ENCODE data around the gene PPARA.

The PPARA gene

DNA sequence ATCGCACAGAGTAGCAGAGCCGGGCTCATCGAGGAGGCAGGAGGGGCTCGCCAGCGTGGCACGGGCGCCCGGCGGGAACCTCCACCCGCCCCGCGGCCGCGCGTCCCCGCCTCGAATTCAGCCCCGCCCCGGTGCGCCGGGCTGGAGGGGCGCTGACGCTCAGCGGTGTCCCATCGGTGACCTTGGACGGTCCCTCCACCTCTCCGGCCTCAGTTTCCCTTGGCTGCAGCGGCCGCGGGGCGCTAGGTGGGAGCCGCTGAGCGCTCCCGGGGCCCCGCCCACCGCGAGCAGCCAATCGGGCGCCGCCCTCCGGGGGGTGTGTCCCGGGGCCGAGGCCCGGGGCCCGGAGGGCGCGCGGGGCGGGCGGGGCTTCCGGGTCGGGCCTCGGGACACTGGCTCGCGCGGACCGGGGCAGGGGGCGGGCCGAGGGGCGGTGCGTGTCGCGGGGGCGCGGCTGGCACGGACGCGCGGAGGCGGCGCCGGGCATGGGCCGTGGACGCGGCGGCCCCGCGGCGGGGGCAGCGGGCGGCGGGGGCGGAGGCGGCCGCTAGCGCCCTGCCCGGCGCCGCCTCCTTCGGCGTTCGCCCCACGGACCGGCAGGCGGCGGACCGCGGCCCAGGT lies at the start of gene PPARA:
TSS of gene PPARA (plus strand) at position 493 of the 621 bp plus-strand sequence. CDS start 47,858 bp downstream, outside the sequence.
- H3K4me3 ChIP-seq (ENCODE audit: low read depth, low read length), result peak within 1 kb of the TSS; percentile 79
- TF ChIP-seq, protein P1, sequence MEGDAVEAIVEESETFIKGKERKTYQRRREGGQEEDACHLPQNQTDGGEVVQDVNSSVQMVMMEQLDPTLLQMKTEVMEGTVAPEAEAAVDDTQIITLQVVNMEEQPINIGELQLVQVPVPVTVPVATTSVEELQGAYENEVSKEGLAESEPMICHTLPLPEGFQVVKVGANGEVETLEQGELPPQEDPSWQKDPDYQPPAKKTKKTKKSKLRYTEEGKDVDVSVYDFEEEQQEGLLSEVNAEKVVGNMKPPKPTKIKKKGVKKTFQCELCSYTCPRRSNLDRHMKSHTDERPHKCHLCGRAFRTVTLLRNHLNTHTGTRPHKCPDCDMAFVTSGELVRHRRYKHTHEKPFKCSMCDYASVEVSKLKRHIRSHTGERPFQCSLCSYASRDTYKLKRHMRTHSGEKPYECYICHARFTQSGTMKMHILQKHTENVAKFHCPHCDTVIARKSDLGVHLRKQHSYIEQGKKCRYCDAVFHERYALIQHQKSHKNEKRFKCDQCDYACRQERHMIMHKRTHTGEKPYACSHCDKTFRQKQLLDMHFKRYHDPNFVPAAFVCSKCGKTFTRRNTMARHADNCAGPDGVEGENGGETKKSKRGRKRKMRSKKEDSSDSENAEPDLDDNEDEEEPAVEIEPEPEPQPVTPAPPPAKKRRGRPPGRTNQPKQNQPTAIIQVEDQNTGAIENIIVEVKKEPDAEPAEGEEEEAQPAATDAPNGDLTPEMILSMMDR (IDR thresholded peaks at IDR 0.05; ENCODE audit: low read depth, low read length), result no peak
- peak; percentile 39 for DNase-seq (ENCODE audit: low read depth, low spot score)
- in situ Hi-C loops (cut with HindIII; ENCODE audit: low sequenced_read_pairs), result no loop called here

DNA sequence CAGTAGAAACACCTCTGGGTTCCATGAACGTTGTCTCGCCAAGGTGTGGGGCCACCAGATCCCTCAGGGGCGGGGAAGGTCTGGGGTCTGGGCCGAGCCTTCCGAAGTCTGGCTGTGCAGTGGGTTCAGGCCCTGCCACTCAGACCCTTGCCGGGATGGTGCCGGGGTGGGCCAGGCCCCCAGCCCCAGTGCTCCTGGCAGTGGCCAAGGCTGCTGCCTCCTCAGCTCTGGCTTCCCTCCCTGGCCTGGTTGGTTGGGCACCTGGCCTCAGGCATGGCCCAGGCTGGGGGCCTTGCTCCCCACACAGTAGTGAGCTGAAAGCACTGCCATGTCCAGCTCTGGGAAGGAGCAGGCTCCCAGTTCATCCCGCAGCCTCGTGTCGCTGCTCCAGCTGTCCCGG lies 48.2 kb upstream of the PPARA start:
- no peak for DNase-seq (ENCODE audit: low read depth, low spot score)
- no peak overlapping the region for H3K4me3 ChIP-seq (ENCODE audit: low read depth, low read length)
- TF ChIP-seq, protein P1 (IDR thresholded peaks at IDR 0.05; ENCODE audit: low read depth, low read length), result no peak
- in situ Hi-C loops (cut with HindIII; ENCODE audit: low sequenced_read_pairs), result no loop called here

DNA sequence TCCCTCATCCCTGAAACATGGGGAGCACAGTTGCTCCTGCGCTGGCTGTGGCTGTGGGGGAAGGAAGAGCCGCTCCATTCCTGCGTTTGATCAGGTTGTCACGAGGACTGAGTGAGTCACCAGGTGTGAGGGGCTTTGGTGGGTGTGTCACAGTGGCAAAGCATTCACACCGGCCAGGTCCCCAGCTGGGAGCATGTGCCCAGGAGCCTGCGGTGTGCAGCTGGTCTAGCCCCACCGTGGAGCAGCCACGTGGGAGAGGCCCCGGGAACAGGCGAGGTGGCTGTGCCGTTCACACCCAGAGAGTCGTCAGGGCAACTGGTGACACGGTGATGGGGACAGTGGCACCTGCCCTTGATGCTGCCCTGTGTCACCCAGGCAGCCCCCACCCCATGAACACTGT lies 47.6 kb upstream of the PPARA start:
- in situ Hi-C loops (cut with HindIII; ENCODE audit: low sequenced_read_pairs), result no loop called here
- DNase-seq (ENCODE audit: low read depth, low spot score), result no peak
- H3K4me3 ChIP-seq (ENCODE audit: low read depth, low read length), result no peak overlapping the region
- TF ChIP-seq, protein P1 (IDR thresholded peaks at IDR 0.05; ENCODE audit: low read depth, low read length), result no peak

DNA sequence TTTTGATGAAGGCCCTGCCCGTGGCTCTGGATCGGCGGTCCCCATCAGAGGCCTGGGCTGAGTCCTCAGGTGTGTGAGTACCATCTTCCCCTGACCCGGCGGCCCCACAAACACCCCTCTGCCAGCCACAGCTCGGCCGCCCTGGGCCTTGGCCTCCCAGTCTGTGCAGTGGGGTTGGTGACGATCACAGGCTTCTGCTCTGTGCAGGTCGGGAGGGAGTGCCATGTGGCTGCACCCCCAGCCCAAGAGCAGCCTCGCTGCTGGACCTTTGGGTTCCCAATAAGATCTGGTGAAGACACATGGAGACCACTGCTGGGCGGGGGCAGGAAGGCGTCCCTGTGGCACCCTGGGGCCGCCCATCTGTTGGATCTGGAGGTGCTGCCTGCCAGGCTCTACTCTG lies 47.1 kb upstream of the PPARA start:
- DNase-seq (ENCODE audit: low read depth, low spot score), result no peak
- in situ Hi-C loops (cut with HindIII; ENCODE audit: low sequenced_read_pairs), result no loop called here
- H3K4me3 ChIP-seq (ENCODE audit: low read depth, low read length), result no peak overlapping the region
- TF ChIP-seq, protein P1 (IDR thresholded peaks at IDR 0.05; ENCODE audit: low read depth, low read length), result no peak

DNA sequence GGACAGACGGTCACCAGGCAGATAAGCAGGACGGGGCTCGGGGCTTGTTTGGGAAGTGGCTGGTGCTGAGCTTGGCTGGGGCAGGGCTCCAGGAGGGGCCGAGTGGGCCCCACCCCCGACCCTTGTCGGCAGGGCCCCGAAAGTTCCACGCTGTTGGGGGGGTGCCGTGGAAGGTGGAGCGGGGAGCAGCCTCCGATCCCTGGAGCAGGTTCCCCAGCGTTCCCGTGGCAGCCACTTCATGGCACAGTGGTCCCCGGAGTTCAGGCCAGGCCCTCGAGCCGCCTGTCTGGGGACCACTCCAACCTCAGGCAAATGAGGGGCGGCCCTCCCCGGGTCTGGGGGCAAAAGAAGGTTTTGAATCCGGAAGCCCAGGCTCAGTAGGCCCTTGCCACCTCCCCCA lies 46.7 kb upstream of the PPARA start:
- TF ChIP-seq, protein P1 (IDR thresholded peaks at IDR 0.05; ENCODE audit: low read depth, low read length), result no peak
- no peak for DNase-seq (ENCODE audit: low read depth, low spot score)
- in situ Hi-C loops (cut with HindIII; ENCODE audit: low sequenced_read_pairs), result no loop called here
- no peak overlapping the region for H3K4me3 ChIP-seq (ENCODE audit: low read depth, low read length)

DNA sequence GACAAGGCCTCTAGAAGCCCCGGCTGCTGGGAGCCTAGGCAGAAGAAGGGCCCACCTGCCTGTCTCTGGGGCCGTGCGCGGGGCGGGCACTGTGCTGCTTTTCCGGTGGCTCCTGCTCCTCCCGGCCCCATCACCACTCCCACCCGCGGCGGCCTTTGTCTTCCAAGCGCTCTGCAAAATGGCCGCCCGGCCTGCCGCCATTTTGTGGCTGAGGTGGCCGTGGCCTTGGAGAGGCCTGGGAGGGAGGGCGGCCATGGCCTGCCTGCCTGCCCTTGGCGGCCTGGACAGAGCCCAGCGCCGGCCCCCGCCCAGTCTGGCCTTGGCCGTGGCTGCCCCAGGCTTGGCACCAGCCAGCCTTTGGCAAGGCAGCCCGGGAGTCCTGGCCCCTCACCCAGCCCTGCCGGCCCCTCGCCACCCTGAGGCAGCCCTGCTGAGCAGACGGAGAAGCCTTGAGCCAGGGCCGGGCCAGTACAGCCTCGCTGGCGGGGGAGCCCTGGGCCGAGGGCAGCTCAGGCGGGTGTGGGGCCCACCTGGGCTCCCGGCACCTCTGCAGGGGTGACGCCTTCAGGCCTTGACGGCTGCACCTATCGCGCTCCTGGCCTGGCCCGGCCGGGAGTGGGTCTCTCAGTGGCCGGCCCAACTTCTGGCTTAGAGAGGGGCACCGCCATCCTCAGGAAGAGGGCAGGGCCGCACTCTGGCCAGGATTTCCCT lies 46.0 kb upstream of the PPARA start:
- no peak overlapping the region for H3K4me3 ChIP-seq (ENCODE audit: low read depth, low read length)
- DNase-seq (ENCODE audit: low read depth, low spot score), result no peak
- TF ChIP-seq, protein P1 (IDR thresholded peaks at IDR 0.05; ENCODE audit: low read depth, low read length), result no peak
- in situ Hi-C loops (cut with HindIII; ENCODE audit: low sequenced_read_pairs), result no loop called here

Data from astrocyte of the spinal cord (primary cell).